Calu3 (cell line): Measurements from ENCODE around the gene NAPEPLD. TPM values are rescaled to one million over a fixed set of nuclear protein-coding genes. Genes with fewer than 3 reads are reported as not detected.

Experiments used
- BruUV-seq: library from RNA; stranded (reverse); fragments of 400-500 nt; replicated peaks from 2 replicates; lab custom pipeline; 2021; lab: Mats Ljungman, UMichigan
- CTCF ChIA-PET: fragments of 300-600 bp; sonication (Branson Sonifier 250); formaldehyde crosslinking; loops from one replicate; lab custom pipeline; 2022; ENCODE audit warnings: antibody characterized with exemption; lab: Charles Lee
- DNase-seq: peaks from one replicate; pipeline ENCODE4 v3.0.0; 2022
- H3K27ac Mint-ChIP-seq: one replicate; pipeline ENCODE4 v1.8.0; 2022; ENCODE audit warnings: mixed read lengths; ENCODE audit not compliant: unreplicated experiment
- H3K27me3 Mint-ChIP-seq: one replicate; pipeline ENCODE4 v1.8.0; 2022; ENCODE audit warnings: mixed read lengths; ENCODE audit not compliant: unreplicated experiment
- H3K36me3 Mint-ChIP-seq: one replicate; pipeline ENCODE4 v1.8.0; 2022; ENCODE audit warnings: mild to moderate bottlenecking, moderate library complexity, mixed read lengths; ENCODE audit not compliant: insufficient read depth, unreplicated experiment
- H3K4me1 Mint-ChIP-seq: one replicate; pipeline ENCODE4 v1.8.0; 2022; ENCODE audit warnings: mild to moderate bottlenecking, low read depth, mixed read lengths; ENCODE audit not compliant: unreplicated experiment
- H3K4me3 Mint-ChIP-seq: one replicate; pipeline ENCODE4 v1.8.0; 2022; ENCODE audit warnings: mild to moderate bottlenecking, low read depth, moderate library complexity, mixed read lengths; ENCODE audit not compliant: unreplicated experiment
- H3K9me3 Mint-ChIP-seq: one replicate; pipeline ENCODE4 v1.8.0; 2022; ENCODE audit warnings: low read depth, mixed read lengths; ENCODE audit not compliant: unreplicated experiment
- intact Hi-C: fragments of 100-400 bp; cut with micrococcal nuclease; formaldehyde crosslinking; loops from one replicate; pipeline ENCODE4 v1.10.0; 2022; ENCODE audit not compliant: unreplicated experiment
- total RNA-seq: library from RNA; stranded (reverse); gene quantifications from 2 replicates; pipeline ENCODE4 v1.2.3, GENCODE V29; 2022
- TF ChIP-seq, protein P1 (sequence below): fragments of 200-600 bp; IDR thresholded peaks from one replicate; pipeline ENCODE4 v1.8.0; 2022; ENCODE audit warnings: antibody characterized with exemption; ENCODE audit not compliant: unreplicated experiment

NAPEPLD gene
- total RNA-seq, 1 experiment from 2014 or later: 28.6 TPM

GRCh38 chr7:103140061-103140460, 8.8 kb downstream of the NAPEPLD start:
- intact Hi-C loops: no loop called here
- no peak for DNase-seq
- Mint-ChIP-seq H3K27me3 (no peaks in the 10 kb centered on the region), H3K9me3 (no peaks in the 10 kb centered on the region), H3K4me1 (peaks cover 20% of the 10 kb centered on the region), H3K36me3 (peaks cover 9% of the 10 kb centered on the region), H3K4me3 (no peak overlapping the region), H3K27ac (no peak overlapping the region)
- BruUV-seq: no TSS peak
- TF ChIP-seq, protein P1, sequence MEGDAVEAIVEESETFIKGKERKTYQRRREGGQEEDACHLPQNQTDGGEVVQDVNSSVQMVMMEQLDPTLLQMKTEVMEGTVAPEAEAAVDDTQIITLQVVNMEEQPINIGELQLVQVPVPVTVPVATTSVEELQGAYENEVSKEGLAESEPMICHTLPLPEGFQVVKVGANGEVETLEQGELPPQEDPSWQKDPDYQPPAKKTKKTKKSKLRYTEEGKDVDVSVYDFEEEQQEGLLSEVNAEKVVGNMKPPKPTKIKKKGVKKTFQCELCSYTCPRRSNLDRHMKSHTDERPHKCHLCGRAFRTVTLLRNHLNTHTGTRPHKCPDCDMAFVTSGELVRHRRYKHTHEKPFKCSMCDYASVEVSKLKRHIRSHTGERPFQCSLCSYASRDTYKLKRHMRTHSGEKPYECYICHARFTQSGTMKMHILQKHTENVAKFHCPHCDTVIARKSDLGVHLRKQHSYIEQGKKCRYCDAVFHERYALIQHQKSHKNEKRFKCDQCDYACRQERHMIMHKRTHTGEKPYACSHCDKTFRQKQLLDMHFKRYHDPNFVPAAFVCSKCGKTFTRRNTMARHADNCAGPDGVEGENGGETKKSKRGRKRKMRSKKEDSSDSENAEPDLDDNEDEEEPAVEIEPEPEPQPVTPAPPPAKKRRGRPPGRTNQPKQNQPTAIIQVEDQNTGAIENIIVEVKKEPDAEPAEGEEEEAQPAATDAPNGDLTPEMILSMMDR: no peak
- CTCF ChIA-PET: no interaction called here

DNA sequence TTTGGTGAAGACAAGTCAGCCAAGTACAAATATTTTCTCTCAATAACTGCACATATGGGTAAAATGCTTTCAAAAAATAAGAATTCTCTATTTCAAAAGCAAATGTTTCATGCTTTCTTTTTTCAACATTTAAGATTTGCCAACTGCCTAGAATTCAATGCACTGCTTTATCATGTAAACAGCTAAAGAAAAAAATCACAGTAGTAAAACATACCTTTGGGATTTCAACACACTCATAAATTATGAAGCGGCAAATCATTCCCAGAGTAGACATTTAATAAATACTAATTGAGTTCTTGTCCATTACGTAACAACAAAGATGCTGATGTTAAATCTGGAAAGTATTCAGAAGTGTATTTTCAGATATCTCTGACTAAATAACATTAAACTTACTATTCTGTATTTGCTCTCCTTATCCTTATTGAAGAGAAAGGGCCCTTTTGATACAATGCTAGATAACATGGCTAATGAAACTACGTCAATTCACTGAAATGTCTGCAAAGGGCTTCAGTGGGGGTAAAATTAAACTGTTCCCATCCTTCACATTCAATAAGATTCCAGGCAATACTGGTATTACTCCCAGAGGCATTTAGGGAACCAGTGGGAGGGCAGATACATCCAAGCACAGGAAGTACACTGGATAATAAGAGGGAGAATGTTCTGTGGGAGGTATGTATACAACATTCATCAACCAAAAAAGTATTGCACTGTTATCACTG, 13.9 kb downstream of the NAPEPLD start:
- Mint-ChIP-seq H3K4me3 (no peak overlapping the region), H3K36me3 (no peaks in the 10 kb centered on the region), H3K9me3 (no peaks in the 10 kb centered on the region), H3K27me3 (no peaks in the 10 kb centered on the region), H3K27ac (no peak overlapping the region), H3K4me1 (peaks cover 25% of the 10 kb centered on the region)
- CTCF ChIA-PET: no interaction called here
- TF ChIP-seq, protein P1: no peak
- intact Hi-C loops: no loop called here
- no TSS peak for BruUV-seq
- no peak for DNase-seq

DNA sequence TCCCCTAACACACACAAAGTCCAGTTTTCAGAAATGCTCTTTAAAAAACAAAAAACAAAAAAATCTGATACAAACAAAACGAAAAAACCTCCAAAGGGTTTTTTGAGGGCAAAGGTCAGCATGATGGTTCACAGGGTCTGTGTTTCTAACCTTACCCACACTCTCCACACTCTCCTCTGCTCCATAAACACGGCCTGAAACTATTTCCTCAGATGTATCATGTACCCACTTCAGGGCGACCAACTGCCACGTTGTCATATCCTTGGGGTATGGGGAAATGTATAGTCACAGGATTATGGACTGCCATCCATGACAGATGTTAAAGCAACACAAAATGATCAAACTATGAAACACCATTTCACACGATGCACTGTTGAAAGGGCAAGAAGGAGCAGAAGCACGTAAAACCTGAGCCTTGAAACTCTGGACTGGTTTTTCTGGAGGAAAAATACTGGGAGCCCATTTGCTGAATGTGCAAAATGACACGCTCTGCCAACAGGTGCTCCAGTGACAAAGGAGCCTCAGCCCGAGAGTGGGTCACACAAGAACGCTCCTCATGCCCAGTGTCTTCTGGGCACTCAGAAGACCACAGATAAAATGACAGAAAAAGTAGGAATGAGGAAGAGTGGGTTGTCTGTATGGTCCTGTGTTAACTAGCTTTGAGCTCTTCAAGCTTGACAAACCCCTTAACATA, 15.8 kb downstream of the NAPEPLD start:
- Mint-ChIP-seq H3K27ac (peak overlapping the region; percentile 47), H3K36me3 (peaks cover 4% of the 10 kb centered on the region), H3K27me3 (no peaks in the 10 kb centered on the region), H3K4me1 (peaks cover 28% of the 10 kb centered on the region), H3K4me3 (no peak overlapping the region), H3K9me3 (no peaks in the 10 kb centered on the region)
- CTCF ChIA-PET: no interaction called here
- no TSS peak for BruUV-seq
- TF ChIP-seq, protein P1: no peak
- intact Hi-C loops: no loop called here
- no peak for DNase-seq

DNA sequence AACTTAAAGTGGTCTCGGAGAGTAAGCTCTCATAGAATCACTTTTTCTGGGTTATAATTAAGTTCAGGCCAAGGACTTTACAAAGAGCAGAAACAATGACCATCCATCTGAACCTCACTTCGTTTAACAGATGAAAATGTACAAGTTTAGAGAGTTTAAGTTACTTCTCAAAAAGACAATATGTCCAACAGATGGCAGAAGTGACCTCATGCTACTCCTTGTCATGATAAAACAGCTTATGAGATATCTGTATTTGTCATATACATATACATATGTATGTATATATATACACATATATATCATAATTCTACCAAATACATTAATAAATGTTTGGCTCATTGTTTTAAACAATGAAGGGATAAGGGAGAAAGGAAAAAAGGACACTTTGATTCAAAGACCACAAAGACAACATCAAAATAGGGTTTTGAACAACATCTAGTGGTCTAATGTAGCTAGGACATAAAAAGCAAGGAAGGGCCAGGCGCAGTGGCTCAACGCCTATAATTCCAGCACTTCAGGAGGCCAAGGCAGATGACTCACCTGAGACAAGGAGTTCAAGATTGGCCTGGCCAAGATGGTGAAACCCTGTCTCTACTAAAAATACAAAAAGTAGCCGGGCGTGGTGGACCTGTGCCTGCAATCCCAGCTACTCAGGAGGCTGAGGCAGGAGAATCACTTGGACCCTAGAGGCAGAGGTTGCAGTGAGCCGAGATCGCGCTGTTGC, 17.8 kb downstream of the NAPEPLD start:
- DNase-seq: no peak
- Mint-ChIP-seq H3K4me1 (peaks cover 28% of the 10 kb centered on the region), H3K36me3 (peaks cover 10% of the 10 kb centered on the region), H3K27me3 (no peaks in the 10 kb centered on the region), H3K27ac (no peak overlapping the region), H3K9me3 (no peaks in the 10 kb centered on the region), H3K4me3 (no peak overlapping the region)
- CTCF ChIA-PET: no interaction called here
- intact Hi-C loops: no loop called here
- BruUV-seq: no TSS peak
- TF ChIP-seq, protein P1: no peak
